22Rv1 (cell line): ENCODE data around the gene IFNAR1.

Experiments
- H3K27ac ChIP-seq: fragments of 450-650 bp; 2 replicates; pipeline ENCODE4 v1.5.1; 2017
- ZFX ChIP-seq: fragments of 450-650 bp; IDR thresholded peaks from 2 replicates; pipeline ENCODE4 v1.6.1; 2017; ENCODE audit warnings: antibody characterized with exemption, borderline replicate concordance
- TF ChIP-seq, protein P1 (sequence below): fragments of 450-650 bp; IDR thresholded peaks from 2 replicates; pipeline ENCODE4 v1.5.1; 2017; ENCODE audit warnings: mild to moderate bottlenecking

The IFNAR1 gene

DNA sequence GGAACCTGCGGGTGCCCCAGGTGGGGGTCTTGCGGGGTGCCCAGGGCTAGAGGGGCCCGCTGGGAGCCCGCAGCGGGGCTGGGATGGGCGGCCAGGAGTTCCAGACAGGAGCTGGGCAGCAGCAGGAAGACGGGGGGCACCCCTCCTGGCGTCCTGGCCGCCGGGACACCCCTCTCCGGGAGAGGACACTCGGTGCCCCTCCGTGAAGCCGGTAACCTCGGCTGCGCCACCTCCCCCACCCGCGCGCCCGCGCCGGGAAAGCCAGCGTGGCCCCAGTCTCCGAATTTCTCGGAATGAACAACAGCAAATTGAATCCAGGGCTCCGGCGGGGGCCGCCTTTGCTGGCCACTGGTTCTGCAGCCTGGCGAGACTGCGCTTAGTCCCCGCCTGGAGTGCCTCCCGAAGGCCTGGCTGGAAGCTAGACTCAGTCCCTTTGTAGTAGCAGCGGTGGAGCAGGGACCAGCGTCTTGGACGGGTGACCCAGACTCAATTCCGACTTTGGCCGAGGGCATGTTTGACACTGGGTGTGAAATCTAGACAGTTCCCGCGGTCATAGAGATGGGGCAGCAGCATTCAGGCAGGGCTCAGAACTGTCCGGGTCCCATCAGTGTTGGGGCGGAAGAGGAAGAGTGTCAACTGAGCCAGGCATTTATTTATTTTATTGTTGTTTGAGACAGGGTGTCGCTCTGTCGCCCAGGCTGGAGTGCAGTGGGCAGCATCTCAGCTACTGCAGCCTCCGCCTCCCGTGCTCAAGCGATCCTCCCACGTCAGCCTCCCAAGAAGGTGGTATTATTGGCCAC is 79.2 kb downstream of the IFNAR1 start:
- peak overlapping the region; percentile 83 for H3K27ac ChIP-seq
- TF ChIP-seq, protein P1, sequence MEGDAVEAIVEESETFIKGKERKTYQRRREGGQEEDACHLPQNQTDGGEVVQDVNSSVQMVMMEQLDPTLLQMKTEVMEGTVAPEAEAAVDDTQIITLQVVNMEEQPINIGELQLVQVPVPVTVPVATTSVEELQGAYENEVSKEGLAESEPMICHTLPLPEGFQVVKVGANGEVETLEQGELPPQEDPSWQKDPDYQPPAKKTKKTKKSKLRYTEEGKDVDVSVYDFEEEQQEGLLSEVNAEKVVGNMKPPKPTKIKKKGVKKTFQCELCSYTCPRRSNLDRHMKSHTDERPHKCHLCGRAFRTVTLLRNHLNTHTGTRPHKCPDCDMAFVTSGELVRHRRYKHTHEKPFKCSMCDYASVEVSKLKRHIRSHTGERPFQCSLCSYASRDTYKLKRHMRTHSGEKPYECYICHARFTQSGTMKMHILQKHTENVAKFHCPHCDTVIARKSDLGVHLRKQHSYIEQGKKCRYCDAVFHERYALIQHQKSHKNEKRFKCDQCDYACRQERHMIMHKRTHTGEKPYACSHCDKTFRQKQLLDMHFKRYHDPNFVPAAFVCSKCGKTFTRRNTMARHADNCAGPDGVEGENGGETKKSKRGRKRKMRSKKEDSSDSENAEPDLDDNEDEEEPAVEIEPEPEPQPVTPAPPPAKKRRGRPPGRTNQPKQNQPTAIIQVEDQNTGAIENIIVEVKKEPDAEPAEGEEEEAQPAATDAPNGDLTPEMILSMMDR: 0 out of 2 replicates have a peak, but pooled peaks have one; percentile 2
- no peak for TF ChIP-seq ZFX

DNA sequence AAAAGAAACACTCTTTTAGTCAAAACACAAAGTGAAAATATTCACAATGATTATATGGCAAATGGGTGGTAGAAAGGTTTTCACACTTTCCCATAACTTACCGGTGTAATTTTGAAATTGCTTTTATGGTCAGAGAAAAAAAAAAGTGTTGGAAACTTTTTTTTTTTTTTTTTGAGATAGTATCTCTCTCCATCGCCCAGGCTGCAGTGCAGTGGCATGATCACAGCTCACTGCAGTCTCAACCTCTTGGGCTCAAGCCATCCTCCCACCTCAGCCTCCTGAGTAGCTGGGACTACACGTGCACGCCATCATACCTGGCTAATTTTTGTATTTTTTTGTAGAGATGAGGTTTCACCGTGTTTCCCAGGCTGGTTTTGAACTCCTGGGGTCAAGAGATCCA is 81.7 kb downstream of the IFNAR1 start:
- TF ChIP-seq, protein P1: no peak
- no peak for TF ChIP-seq ZFX
- H3K27ac ChIP-seq: peak overlapping the region; percentile 83
